Kidney epithelial cell (primary cell): ENCODE measurements around the gene MMP2. TPM values are rescaled to one million over a fixed set of nuclear protein-coding genes. Genes with fewer than 3 reads are reported as not detected.
A peak's percentile ranks its signal among the peaks of the same experiment; 100 is the strongest.

Source experiments
- DNase-seq: peaks from one replicate; pipeline ENCODE4 v3.0.0-alpha.2; 2010; ENCODE audit warnings: low read depth
- H3K27me3 ChIP-seq: 2 replicates; pipeline ENCODE4 v1.6.0; 2011; ENCODE audit warnings: low read length; ENCODE audit not compliant: control insufficient read depth, insufficient read depth
- H3K36me3 ChIP-seq: 2 replicates; pipeline ENCODE4 v1.5.1; 2011; ENCODE audit warnings: low read length; ENCODE audit not compliant: control insufficient read depth, insufficient read depth
- H3K4me3 ChIP-seq: 2 replicates; pipeline ENCODE4 v1.5.1; 2011; ENCODE audit warnings: low read depth, mild to moderate bottlenecking, control low read depth, low read length
- total RNA-seq: library from RNA; depleted of rRNA; stranded (reverse); fragments of >200 nt; gene quantifications from 2 replicates; pipeline ENCODE4 v1.2.3, GENCODE V29; 2015
- TF ChIP-seq, protein P1 (sequence below): IDR thresholded peaks from 2 replicates; pipeline ENCODE4 v1.5.1; 2011; ENCODE audit warnings: mild to moderate bottlenecking, moderate library complexity, low read length, control low read depth, inconsistent platforms; ENCODE audit not compliant: insufficient read depth, poor library complexity, severe bottlenecking

Gene MMP2
- total RNA-seq, 1 donor from 2014 or later = 188 TPM

GRCh38 chr16:55497558-55497957 is 18.6 kb downstream of the MMP2 start:
- Histone ChIP-seq H3K36me3 (no peaks in the 10 kb centered on the region), H3K4me3 (no peak overlapping the region), H3K27me3 (no peaks in the 10 kb centered on the region)
- DNase-seq = no peak
- TF ChIP-seq, protein P1, sequence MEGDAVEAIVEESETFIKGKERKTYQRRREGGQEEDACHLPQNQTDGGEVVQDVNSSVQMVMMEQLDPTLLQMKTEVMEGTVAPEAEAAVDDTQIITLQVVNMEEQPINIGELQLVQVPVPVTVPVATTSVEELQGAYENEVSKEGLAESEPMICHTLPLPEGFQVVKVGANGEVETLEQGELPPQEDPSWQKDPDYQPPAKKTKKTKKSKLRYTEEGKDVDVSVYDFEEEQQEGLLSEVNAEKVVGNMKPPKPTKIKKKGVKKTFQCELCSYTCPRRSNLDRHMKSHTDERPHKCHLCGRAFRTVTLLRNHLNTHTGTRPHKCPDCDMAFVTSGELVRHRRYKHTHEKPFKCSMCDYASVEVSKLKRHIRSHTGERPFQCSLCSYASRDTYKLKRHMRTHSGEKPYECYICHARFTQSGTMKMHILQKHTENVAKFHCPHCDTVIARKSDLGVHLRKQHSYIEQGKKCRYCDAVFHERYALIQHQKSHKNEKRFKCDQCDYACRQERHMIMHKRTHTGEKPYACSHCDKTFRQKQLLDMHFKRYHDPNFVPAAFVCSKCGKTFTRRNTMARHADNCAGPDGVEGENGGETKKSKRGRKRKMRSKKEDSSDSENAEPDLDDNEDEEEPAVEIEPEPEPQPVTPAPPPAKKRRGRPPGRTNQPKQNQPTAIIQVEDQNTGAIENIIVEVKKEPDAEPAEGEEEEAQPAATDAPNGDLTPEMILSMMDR = no peak

GRCh38 chr16:55498101-55498500 is 19.1 kb downstream of the MMP2 start:
- Histone ChIP-seq H3K27me3 (no peaks in the 10 kb centered on the region), H3K36me3 (no peaks in the 10 kb centered on the region), H3K4me3 (no peak overlapping the region)
- DNase-seq = no peak
- TF ChIP-seq, protein P1 = no peak

GRCh38 chr16:55499281-55499680 is 20.3 kb downstream of the MMP2 start:
- Histone ChIP-seq H3K36me3 (no peaks in the 10 kb centered on the region), H3K27me3 (no peaks in the 10 kb centered on the region), H3K4me3 (no peak overlapping the region)
- TF ChIP-seq, protein P1 = no peak
- no peak for DNase-seq

GRCh38 chr16:55499951-55500529 is 21.0 kb downstream of the MMP2 start:
- H3K4me3 ChIP-seq = no peak overlapping the region
- peak; percentile 94 for DNase-seq
- TF ChIP-seq, protein P1 = no peak
- no peaks in the 10 kb centered on the region for H3K36me3 ChIP-seq
- no peaks in the 10 kb centered on the region for H3K27me3 ChIP-seq

- no peaks in the 10 kb centered on the region for H3K27me3 ChIP-seq
- H3K4me3 ChIP-seq = no peak overlapping the region
- H3K36me3 ChIP-seq = no peaks in the 10 kb centered on the region
- DNase-seq = no peak
- TF ChIP-seq, protein P1 = no peak
Measured at GRCh38 chr16:55500530-55501011, 21.6 kb downstream of the MMP2 start.
